ENCODE measurements around the gene MMP28. TPM values are rescaled to one million over a fixed set of nuclear protein-coding genes. Genes with fewer than 3 reads are reported as not detected.

MMP28 gene
- total RNA-seq, 4 donors from 2014 or later, result 2.9 to 58.4 (median 11.0) TPM

- H3K27me3 ChIP-seq, result no peaks in the 10 kb centered on the region
- H3K36me3 ChIP-seq, result no peaks in the 10 kb centered on the region
- intact Hi-C loops (cut with DNase I; ENCODE audit: low total_unique reads), result no loop called here
- TF ChIP-seq POLR2A (IDR thresholded peaks at IDR 0.05) (no peak), CTCF (IDR thresholded peaks at IDR 0.05) (no peak)
- peak overlapping the region; percentile 51 to 54 for H3K27ac ChIP-seq
- peaks cover 0 to 10% of the 10 kb centered on the region in 2 donors for H3K4me1 ChIP-seq
- no peak for DNase-seq
- H3K9me3 ChIP-seq, result no peaks in the 10 kb centered on the region
- no peak overlapping the region for H3K4me3 ChIP-seq
These were observed 8.5 kb downstream of the MMP28 start for GRCh38 chr17:35786941-35787432.

GRCh38 chr17:35784895-35785294, 10.5 kb downstream of the MMP28 start:
- no peaks in the 10 kb centered on the region for H3K27me3 ChIP-seq
- H3K9me3 ChIP-seq, result no peaks in the 10 kb centered on the region
- H3K4me3 ChIP-seq, result no peak overlapping the region
- H3K4me1 ChIP-seq, result peaks cover 0 to 10% of the 10 kb centered on the region in 2 donors
- no peak overlapping the region for H3K27ac ChIP-seq
- no peak for TF ChIP-seq POLR2A (IDR thresholded peaks at IDR 0.05)
- no peak for TF ChIP-seq CTCF (IDR thresholded peaks at IDR 0.05)
- no peaks in the 10 kb centered on the region for H3K36me3 ChIP-seq
- intact Hi-C loops (cut with DNase I; ENCODE audit: low total_unique reads), result no loop called here
- DNase-seq, result no peak

GRCh38 chr17:35780950-35781349, 14.5 kb downstream of the MMP28 start:
- no peak overlapping the region for H3K27ac ChIP-seq
- intact Hi-C loops (cut with DNase I; ENCODE audit: low total_unique reads), result no loop called here
- H3K4me3 ChIP-seq, result no peak overlapping the region
- no peaks in the 10 kb centered on the region for H3K36me3 ChIP-seq
- DNase-seq, result no peak
- H3K9me3 ChIP-seq, result no peaks in the 10 kb centered on the region
- H3K4me1 ChIP-seq, result peaks cover 0 to 10% of the 10 kb centered on the region in 2 donors
- TF ChIP-seq POLR2A (IDR thresholded peaks at IDR 0.05), result no peak
- TF ChIP-seq CTCF (IDR thresholded peaks at IDR 0.05), result no peak
- H3K27me3 ChIP-seq, result no peaks in the 10 kb centered on the region

- intact Hi-C loops (cut with DNase I; ENCODE audit: low total_unique reads), result no loop called here
- Histone ChIP-seq H3K4me1 (peaks cover 0 to 12% of the 10 kb centered on the region in 2 donors), H3K9me3 (no peaks in the 10 kb centered on the region), H3K27me3 (no peaks in the 10 kb centered on the region), H3K4me3 (no peak overlapping the region), H3K36me3 (no peaks in the 10 kb centered on the region), H3K27ac (no peak overlapping the region)
- TF ChIP-seq POLR2A (IDR thresholded peaks at IDR 0.05) (no peak), CTCF (IDR thresholded peaks at IDR 0.05) (no peak)
- no peak for DNase-seq
These were observed 16.7 kb downstream of the MMP28 start for GRCh38 chr17:35778641-35779196.

- H3K27me3 ChIP-seq, result no peaks in the 10 kb centered on the region
- no peak for DNase-seq
- H3K4me1 ChIP-seq, result peaks cover 0 to 4% of the 10 kb centered on the region in 2 donors
- TF ChIP-seq CTCF (IDR thresholded peaks at IDR 0.05) (no peak), POLR2A (IDR thresholded peaks at IDR 0.05) (no peak)
- H3K9me3 ChIP-seq, result no peaks in the 10 kb centered on the region
- intact Hi-C loops (cut with DNase I; ENCODE audit: low total_unique reads), result no loop called here
- peak overlapping the region; percentile 8 to 67 for H3K27ac ChIP-seq
- H3K36me3 ChIP-seq, result no peaks in the 10 kb centered on the region
- H3K4me3 ChIP-seq, result no peak overlapping the region
These were observed 19.9 kb downstream of the MMP28 start for GRCh38 chr17:35775583-35775982.
